Neural cell (in vitro differentiated cells): ENCODE results near the gene RHBDD3. TPM values are rescaled to one million over a fixed set of nuclear protein-coding genes. Genes with fewer than 3 reads are reported as not detected.

ENCODE experiments used
- H2AFZ ChIP-seq: fragments of 200-600, 300-800 bp; sonication (generic), shearing (Covaris generic); 2 replicates; pipeline ENCODE4 v1.6.0; 2014; ENCODE audit warnings: low read depth, mild to moderate bottlenecking, antibody characterized with exemption, low read length, moderate library complexity
- H3F3A ChIP-seq: fragments of 200-600 bp; shearing (Covaris generic); 2 replicates; pipeline ENCODE4 v1.6.1; 2016; ENCODE audit warnings: mild to moderate bottlenecking, moderate library complexity, mixed read lengths, antibody characterized with exemption, low read length; ENCODE audit not compliant: insufficient read depth, poor library complexity, severe bottlenecking
- H3K27ac ChIP-seq: fragments of 200-600, 300-800 bp; sonication (generic), shearing (Covaris generic); 2 replicates; pipeline ENCODE4 v1.5.1; 2014; ENCODE audit warnings: mild to moderate bottlenecking, low read length, moderate library complexity
- H3K27me3 ChIP-seq: fragments of 300-800, 200-600 bp; sonication (generic), shearing (Covaris generic); 2 replicates; pipeline ENCODE4 v1.6.0; 2014; ENCODE audit warnings: mild to moderate bottlenecking, low read depth, low read length, moderate library complexity; ENCODE audit not compliant: insufficient read depth
- H3K36me3 ChIP-seq: fragments of 300-800, 200-600 bp; sonication (generic), shearing (Covaris generic); 2 replicates; pipeline ENCODE4 v1.5.1; 2014; ENCODE audit warnings: mild to moderate bottlenecking, antibody characterized with exemption, low read length, moderate library complexity; ENCODE audit not compliant: insufficient read depth
- H3K4me2 ChIP-seq: fragments of 300-800, 200-600 bp; sonication (generic), shearing (Covaris generic); 2 replicates; pipeline ENCODE4 v1.6.0; 2014; ENCODE audit warnings: mild to moderate bottlenecking, low read length
- H3K4me3 ChIP-seq: fragments of 300-800, 200-600 bp; sonication (generic), shearing (Covaris generic); 2 replicates; pipeline ENCODE4 v1.5.1; 2014; ENCODE audit warnings: mild to moderate bottlenecking, low read length, moderate library complexity
- H3K79me2 ChIP-seq: fragments of 200-600 bp; shearing (Covaris generic); replicated peaks from 2 replicates; pipeline ENCODE4 v1.6.0; 2014; ENCODE audit warnings: mild to moderate bottlenecking, low read length, moderate library complexity; ENCODE audit not compliant: insufficient read depth
- H3K9ac ChIP-seq: fragments of 300-800, 200-600 bp; sonication (generic), shearing (Covaris generic); 2 replicates; pipeline ENCODE4 v1.6.1; 2016; ENCODE audit warnings: mild to moderate bottlenecking, low read length, mixed read lengths
- H3K9me2 ChIP-seq: fragments of 200-600 bp; shearing (Covaris generic); 2 replicates; pipeline ENCODE4 v1.6.1; 2016; ENCODE audit warnings: mild to moderate bottlenecking, low read length, mixed read lengths; ENCODE audit not compliant: insufficient read depth
- H3K9me3 ChIP-seq: fragments of 200-600, 300-800 bp; sonication (generic), shearing (Covaris generic); 2 replicates; pipeline ENCODE4 v1.6.1; 2016; ENCODE audit warnings: mild to moderate bottlenecking, mixed run types, low read length, moderate library complexity, mixed read lengths
- H4K20me1 ChIP-seq: fragments of 200-600 bp; shearing (Covaris generic); 2 replicates; pipeline ENCODE4 v1.6.1; 2016; ENCODE audit warnings: mild to moderate bottlenecking, mixed run types; ENCODE audit not compliant: insufficient read depth
- EP300 ChIP-seq: fragments of 450-650 bp; conservative IDR thresholded peaks from 2 replicates; pipeline ENCODE4 v1.6.1; 2014; ENCODE audit warnings: antibody characterized with exemption, mild to moderate bottlenecking, moderate library complexity; ENCODE audit not compliant: poor library complexity, severe bottlenecking
- EZH2 ChIP-seq: fragments of 200-600, 300-800 bp; shearing (Covaris generic), sonication (generic); IDR thresholded peaks from 2 replicates; pipeline ENCODE4 v1.6.1; 2014; ENCODE audit warnings: antibody characterized with exemption, low read length, borderline replicate concordance, mild to moderate bottlenecking; ENCODE audit not compliant: insufficient read depth, poor library complexity, severe bottlenecking
- MXI1 ChIP-seq: fragments of 450-650 bp; conservative IDR thresholded peaks from 2 replicates; pipeline ENCODE4 v1.6.1; 2014; ENCODE audit warnings: antibody characterized with exemption, mild to moderate bottlenecking; ENCODE audit not compliant: poor library complexity, severe bottlenecking
- POLR2AphosphoS5 ChIP-seq: IDR thresholded peaks from 2 replicates; pipeline ENCODE4 v1.6.1; 2012
- RAD21 ChIP-seq: fragments of 450-650 bp; conservative IDR thresholded peaks from 2 replicates; pipeline ENCODE4 v1.6.1; 2014; ENCODE audit warnings: antibody characterized with exemption, mild to moderate bottlenecking, moderate library complexity
- SMC3 ChIP-seq: fragments of 450-650 bp; conservative IDR thresholded peaks from 2 replicates; pipeline ENCODE4 v1.6.1; 2014; ENCODE audit warnings: antibody characterized with exemption, mild to moderate bottlenecking, moderate library complexity; ENCODE audit not compliant: poor library complexity
- TAF1 ChIP-seq: IDR thresholded peaks from 2 replicates; pipeline ENCODE4 v1.6.1; 2012; ENCODE audit warnings: low read depth
- polyA plus RNA-seq: library from polyadenylated mRNA; depleted of rRNA; stranded (reverse); fragments of >200 nt; gene quantifications from 2 replicates; pipeline ENCODE4 v1.2.3, GENCODE V29; 2014
- TF ChIP-seq, protein P1 (sequence below): fragments of 450-650 bp; IDR thresholded peaks from 2 replicates; pipeline ENCODE4 v1.5.1; 2014; ENCODE audit warnings: antibody characterized with exemption, mild to moderate bottlenecking, moderate library complexity; ENCODE audit not compliant: poor library complexity, severe bottlenecking
- TF ChIP-seq, protein P2 (sequence below): IDR thresholded peaks from 2 replicates; pipeline ENCODE4 v1.6.1; 2012; ENCODE audit warnings: borderline replicate concordance

The RHBDD3 gene
- polyA plus RNA-seq, 1 donor from 2014 or later = 114 TPM

DNA sequence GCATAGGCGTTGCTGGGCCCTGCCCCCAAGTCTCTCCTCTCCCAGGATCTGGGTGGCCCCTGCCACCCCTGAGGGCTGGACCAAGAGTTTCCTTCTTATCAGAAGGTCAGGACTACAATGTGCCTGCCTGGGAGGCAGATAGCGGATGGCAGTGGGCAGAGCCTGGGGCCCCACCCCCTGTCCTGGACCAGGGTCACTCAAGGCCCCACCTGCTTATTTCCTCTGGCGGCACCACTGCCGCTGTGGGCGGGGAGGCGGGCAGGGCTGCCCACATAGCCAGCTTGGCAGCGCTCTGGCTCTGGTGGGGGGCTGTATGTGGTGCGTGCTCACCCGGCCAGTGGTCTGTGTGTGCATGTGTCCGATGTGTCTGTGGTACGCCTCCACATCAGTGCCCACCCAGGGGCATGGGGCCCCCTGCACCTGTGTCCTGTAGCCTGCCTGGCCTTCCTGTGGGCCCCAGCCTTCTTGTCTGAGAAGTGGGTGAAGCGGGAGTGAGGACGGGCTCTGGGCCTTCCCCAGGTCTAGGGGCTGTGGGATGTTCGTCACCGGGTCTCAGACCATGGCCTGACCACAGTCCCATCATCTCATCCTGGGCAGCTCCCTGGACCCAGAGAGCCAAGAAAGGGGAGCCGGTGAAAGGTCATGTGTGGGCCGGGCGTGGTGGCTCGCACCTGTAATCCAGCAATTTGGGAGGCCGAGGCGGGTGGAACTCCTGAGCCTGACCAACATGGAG lies 41.7 kb upstream of the RHBDD3 start:
- H3K4me2 ChIP-seq = no peak overlapping the region
- no peak overlapping the region for H3K4me3 ChIP-seq
- H3K9ac ChIP-seq = no peak overlapping the region

GRCh38 chr22:29308791-29309262 lies 41.0 kb upstream of the RHBDD3 start:
- TF ChIP-seq EP300 = no peak
- no peak for TF ChIP-seq TAF1
- no peak for TF ChIP-seq EZH2
- TF ChIP-seq, protein P1, sequence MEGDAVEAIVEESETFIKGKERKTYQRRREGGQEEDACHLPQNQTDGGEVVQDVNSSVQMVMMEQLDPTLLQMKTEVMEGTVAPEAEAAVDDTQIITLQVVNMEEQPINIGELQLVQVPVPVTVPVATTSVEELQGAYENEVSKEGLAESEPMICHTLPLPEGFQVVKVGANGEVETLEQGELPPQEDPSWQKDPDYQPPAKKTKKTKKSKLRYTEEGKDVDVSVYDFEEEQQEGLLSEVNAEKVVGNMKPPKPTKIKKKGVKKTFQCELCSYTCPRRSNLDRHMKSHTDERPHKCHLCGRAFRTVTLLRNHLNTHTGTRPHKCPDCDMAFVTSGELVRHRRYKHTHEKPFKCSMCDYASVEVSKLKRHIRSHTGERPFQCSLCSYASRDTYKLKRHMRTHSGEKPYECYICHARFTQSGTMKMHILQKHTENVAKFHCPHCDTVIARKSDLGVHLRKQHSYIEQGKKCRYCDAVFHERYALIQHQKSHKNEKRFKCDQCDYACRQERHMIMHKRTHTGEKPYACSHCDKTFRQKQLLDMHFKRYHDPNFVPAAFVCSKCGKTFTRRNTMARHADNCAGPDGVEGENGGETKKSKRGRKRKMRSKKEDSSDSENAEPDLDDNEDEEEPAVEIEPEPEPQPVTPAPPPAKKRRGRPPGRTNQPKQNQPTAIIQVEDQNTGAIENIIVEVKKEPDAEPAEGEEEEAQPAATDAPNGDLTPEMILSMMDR = no peak
- TF ChIP-seq SMC3 = no peak
- TF ChIP-seq, protein P2, sequence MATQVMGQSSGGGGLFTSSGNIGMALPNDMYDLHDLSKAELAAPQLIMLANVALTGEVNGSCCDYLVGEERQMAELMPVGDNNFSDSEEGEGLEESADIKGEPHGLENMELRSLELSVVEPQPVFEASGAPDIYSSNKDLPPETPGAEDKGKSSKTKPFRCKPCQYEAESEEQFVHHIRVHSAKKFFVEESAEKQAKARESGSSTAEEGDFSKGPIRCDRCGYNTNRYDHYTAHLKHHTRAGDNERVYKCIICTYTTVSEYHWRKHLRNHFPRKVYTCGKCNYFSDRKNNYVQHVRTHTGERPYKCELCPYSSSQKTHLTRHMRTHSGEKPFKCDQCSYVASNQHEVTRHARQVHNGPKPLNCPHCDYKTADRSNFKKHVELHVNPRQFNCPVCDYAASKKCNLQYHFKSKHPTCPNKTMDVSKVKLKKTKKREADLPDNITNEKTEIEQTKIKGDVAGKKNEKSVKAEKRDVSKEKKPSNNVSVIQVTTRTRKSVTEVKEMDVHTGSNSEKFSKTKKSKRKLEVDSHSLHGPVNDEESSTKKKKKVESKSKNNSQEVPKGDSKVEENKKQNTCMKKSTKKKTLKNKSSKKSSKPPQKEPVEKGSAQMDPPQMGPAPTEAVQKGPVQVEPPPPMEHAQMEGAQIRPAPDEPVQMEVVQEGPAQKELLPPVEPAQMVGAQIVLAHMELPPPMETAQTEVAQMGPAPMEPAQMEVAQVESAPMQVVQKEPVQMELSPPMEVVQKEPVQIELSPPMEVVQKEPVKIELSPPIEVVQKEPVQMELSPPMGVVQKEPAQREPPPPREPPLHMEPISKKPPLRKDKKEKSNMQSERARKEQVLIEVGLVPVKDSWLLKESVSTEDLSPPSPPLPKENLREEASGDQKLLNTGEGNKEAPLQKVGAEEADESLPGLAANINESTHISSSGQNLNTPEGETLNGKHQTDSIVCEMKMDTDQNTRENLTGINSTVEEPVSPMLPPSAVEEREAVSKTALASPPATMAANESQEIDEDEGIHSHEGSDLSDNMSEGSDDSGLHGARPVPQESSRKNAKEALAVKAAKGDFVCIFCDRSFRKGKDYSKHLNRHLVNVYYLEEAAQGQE = no peak
- no peaks in the 10 kb centered on the region for H3K36me3 ChIP-seq
- H3K9me2 ChIP-seq = no peaks in the 10 kb centered on the region
- H3K27ac ChIP-seq = no peak overlapping the region
- H3K27me3 ChIP-seq = peaks cover 25% of the 10 kb centered on the region
- no peaks in the 10 kb centered on the region for H3K9me3 ChIP-seq
- no peaks in the 10 kb centered on the region for H3K79me2 ChIP-seq
- H4K20me1 ChIP-seq = no peaks in the 10 kb centered on the region
- H3F3A ChIP-seq = no peaks in the 10 kb centered on the region
- no peak overlapping the region for H3K9ac ChIP-seq
- no peak overlapping the region for H2AFZ ChIP-seq
- H3K4me3 ChIP-seq = no peak overlapping the region
- H3K4me2 ChIP-seq = no peak overlapping the region

More for the DNA sequence above, 41.7 kb upstream of the RHBDD3 start:
- no peaks in the 10 kb centered on the region for H3K9me2 ChIP-seq
- H2AFZ ChIP-seq = no peak overlapping the region
- H3K9me3 ChIP-seq = no peaks in the 10 kb centered on the region
- no peaks in the 10 kb centered on the region for H3F3A ChIP-seq
- H3K27ac ChIP-seq = no peak overlapping the region
- no peaks in the 10 kb centered on the region for H3K79me2 ChIP-seq
- H3K36me3 ChIP-seq = no peaks in the 10 kb centered on the region
- H3K27me3 ChIP-seq = peaks cover 32% of the 10 kb centered on the region
- TF ChIP-seq SMC3 (no peak), TAF1 (no peak), MXI1 (no peak), EP300 (no peak), RAD21 (no peak), EZH2 (no peak), POLR2AphosphoS5 (no peak)
- TF ChIP-seq, protein P1 = no peak
- TF ChIP-seq, protein P2 = no peak
- H4K20me1 ChIP-seq = no peaks in the 10 kb centered on the region
